NCI-H774 (cell line): ENCODE data around the gene SIRPG.

Experiments
- DNase-seq: peaks from one replicate; lab custom pipeline; 2025; lab: John Stamatoyannopoulos, UW

SIRPG gene

GRCh38 chr20:1595333-1595732, 62.2 kb downstream of the SIRPG start:
- no peak for DNase-seq

GRCh38 chr20:1588533-1589460, 68.8 kb downstream of the SIRPG start:
- DNase-seq: no peak

GRCh38 chr20:1587781-1588532, 69.6 kb downstream of the SIRPG start:
- DNase-seq: no peak

DNA sequence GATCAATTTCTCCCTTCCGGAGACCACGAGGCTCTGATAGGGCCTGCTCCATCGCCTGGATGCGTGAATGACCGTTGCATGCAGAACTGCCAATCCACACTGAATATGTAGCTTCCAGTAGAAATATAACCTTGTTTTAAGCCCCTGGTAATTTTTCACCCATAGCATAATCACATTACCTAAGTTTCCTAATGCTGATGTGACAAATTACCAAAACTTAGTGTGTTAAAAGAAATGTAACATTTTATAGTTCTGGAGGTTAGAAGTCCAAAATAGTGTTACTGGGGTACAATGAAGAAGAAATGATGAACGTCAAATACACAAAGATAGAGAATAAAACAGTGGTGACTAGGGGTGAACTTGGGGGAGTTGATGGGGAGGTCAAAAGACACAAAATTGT, 78.1 kb downstream of the SIRPG start:
- no peak for DNase-seq
